ENCODE results near the gene C1orf87.

DNA sequence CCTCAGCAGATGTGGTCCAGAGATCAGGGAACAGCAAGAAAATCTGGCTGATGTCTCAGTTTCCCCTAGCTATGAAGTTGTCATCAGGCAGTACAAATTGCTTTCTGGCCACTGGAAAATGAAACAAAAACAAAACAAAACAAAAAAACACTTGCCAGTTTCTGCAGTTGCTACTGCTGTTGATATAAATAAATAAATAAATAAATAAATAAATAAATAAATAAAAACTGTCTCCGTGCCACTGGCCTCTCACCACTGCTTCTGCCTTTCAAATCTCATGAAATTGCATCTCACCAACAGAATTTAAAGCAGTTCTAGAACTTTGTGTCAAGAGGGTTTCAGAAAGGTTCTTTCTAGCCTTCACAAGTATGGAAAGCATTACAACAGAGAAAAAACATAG lies 62.9 kb downstream of the C1orf87 start:
- TF ChIP-seq ZNF274 (IDR thresholded peaks at IDR 0.05; ENCODE audit: low read depth, low read length) = no peak
- TF ChIP-seq SUZ12 (IDR thresholded peaks at IDR 0.05; ENCODE audit: extremely low read depth, insufficient read depth, insufficient read length) = no peak
- TF ChIP-seq YY1 (IDR thresholded peaks at IDR 0.05; ENCODE audit: insufficient read depth, insufficient read length) = no peak
